H1 (cell line): ENCODE measurements around the gene RPAP3. TPM values are rescaled to one million over a fixed set of nuclear protein-coding genes. Genes with fewer than 3 reads are reported as not detected.

Experiments used
- CTCF ChIA-PET: fragments of 300-600 bp; sonication (Branson Sonifier 250); formaldehyde crosslinking; loops from one replicate; lab custom pipeline; 2021; ENCODE audit not compliant: partially characterized antibody; lab: Charles Lee
- POLR2A ChIA-PET: fragments of 300-600 bp; sonication (Branson Sonifier 250); formaldehyde crosslinking; loops from one replicate; lab custom pipeline; 2021; ENCODE audit warnings: inconsistent platforms; ENCODE audit not compliant: partially characterized antibody; lab: Charles Lee
- DNase-seq, 2 experiments: peaks; one replicate each; pipeline versions ENCODE4 v3.0.0 to v3.0.0-alpha.2; 2010 to 2022; ENCODE audit warnings: low spot score in 2 of 2, low read depth in 1 of 2, mixed read lengths in 1 of 2
- FAIRE-seq: peaks from 2 replicates; lab custom pipeline; 2011; peaks lifted over from hg19 to GRCh38; lab: Jason Lieb, UNC
- H2AFZ ChIP-seq: 2 replicates; pipeline ENCODE4 v1.8.1; 2012; ENCODE audit warnings: low read length, inconsistent platforms
- H2AK5ac ChIP-seq: 2 replicates; pipeline ENCODE4 v1.6.1; 2013; ENCODE audit warnings: low read depth, low read length
- H2BK120ac ChIP-seq: replicated peaks from 2 replicates; pipeline ENCODE3; 2013; ENCODE audit warnings: low read depth, low read length, inconsistent platforms
- H2BK12ac ChIP-seq: 2 replicates; pipeline ENCODE4 v1.6.1; 2013; ENCODE audit warnings: low read depth, low read length
- H2BK15ac ChIP-seq: 2 replicates; pipeline ENCODE4 v1.6.1; 2013; ENCODE audit warnings: low read length
- H2BK20ac ChIP-seq: 2 replicates; pipeline ENCODE4 v1.6.1; 2013; ENCODE audit warnings: low read length
- H2BK5ac ChIP-seq: 2 replicates; pipeline ENCODE4 v1.6.1; 2013; ENCODE audit warnings: low read depth, low read length
- H3K14ac ChIP-seq: 2 replicates; pipeline ENCODE4 v1.6.1; 2013; ENCODE audit warnings: inconsistent platforms; ENCODE audit not compliant: insufficient read length
- H3K18ac ChIP-seq: 2 replicates; pipeline ENCODE4 v1.6.1; 2013; ENCODE audit warnings: low read length; ENCODE audit errors: extremely low read depth
- H3K23ac ChIP-seq: 2 replicates; pipeline ENCODE4 v1.6.1; 2013; ENCODE audit warnings: inconsistent platforms; ENCODE audit not compliant: insufficient read length
- H3K23me2 ChIP-seq: 2 replicates; pipeline ENCODE4 v1.6.1; 2013; ENCODE audit warnings: low read depth, low read length
- H3K27ac ChIP-seq: 2 replicates; pipeline ENCODE4 v1.6.1; 2011; ENCODE audit warnings: low read depth, low read length, inconsistent platforms
- H3K27me3 ChIP-seq, 4 experiments: replicated peaks in 1 of 4; 1 replicate in 1 of 4; 2 replicates in 3 of 4; pipeline versions ENCODE4 v1.6.1 to v1.8.1; 2011 to 2013; ENCODE audit warnings: low read length in 3 of 4, mild to moderate bottlenecking in 3 of 4, inconsistent platforms in 2 of 4, mixed read lengths in 2 of 4, moderate library complexity in 1 of 4; ENCODE audit not compliant: control insufficient read depth in 3 of 4, insufficient read depth in 3 of 4; ENCODE audit errors: extremely low read depth in 1 of 4
- H3K36me3 ChIP-seq, 4 experiments: 2 replicates each; pipeline versions ENCODE4 v1.6.1 to v1.8.1; 2011 to 2013; ENCODE audit warnings: mild to moderate bottlenecking in 4 of 4, low read length in 3 of 4, moderate library complexity in 2 of 4, control low read depth in 1 of 4, inconsistent platforms in 1 of 4; ENCODE audit not compliant: insufficient read depth in 4 of 4, control insufficient read depth in 2 of 4
- H3K4ac ChIP-seq: replicated peaks from 2 replicates; pipeline ENCODE3; 2013; ENCODE audit warnings: low read length, low read depth, mixed read lengths, inconsistent platforms; ENCODE audit not compliant: insufficient read length
- H3K4me1 ChIP-seq, 4 experiments: replicated peaks in 1 of 4; 1 replicate in 1 of 4; 2 replicates in 3 of 4; pipeline versions ENCODE4 v1.6.1 to v1.8.1; 2011 to 2013; ENCODE audit warnings: low read length in 3 of 4, inconsistent platforms in 2 of 4, mixed read lengths in 1 of 4; ENCODE audit not compliant: insufficient read depth in 4 of 4, control insufficient read depth in 3 of 4
- H3K4me2 ChIP-seq, 2 experiments: 2 replicates each; pipeline versions ENCODE4 v1.6.1 to v1.8.1; 2011 to 2013; ENCODE audit warnings: low read depth in 2 of 2, low read length in 2 of 2, control low read depth in 1 of 2, inconsistent platforms in 1 of 2, mild to moderate bottlenecking in 1 of 2; ENCODE audit not compliant: insufficient read depth in 1 of 2
- H3K4me3 ChIP-seq, 4 experiments: fragments of 200-600, 300-600 bp in 1 of 4; sonication (generic), shearing (Covaris generic), sonication (Bioruptor Twin) in 1 of 4; 2 replicates each; pipeline versions ENCODE4 v1.5.1 to v1.8.1; 2011 to 2016; ENCODE audit warnings: low read length in 4 of 4, low read depth in 3 of 4, control low read depth in 2 of 4, inconsistent platforms in 2 of 4, mild to moderate bottlenecking in 2 of 4, mixed read lengths in 1 of 4, moderate library complexity in 1 of 4; ENCODE audit not compliant: insufficient read depth in 2 of 4; ENCODE audit errors: extremely low read depth in 1 of 4
- H3K56ac ChIP-seq: replicated peaks from 2 replicates; pipeline ENCODE3; 2013; ENCODE audit warnings: low read depth, mild to moderate bottlenecking, mixed read lengths, low read length, inconsistent platforms; ENCODE audit not compliant: insufficient read length
- H3K79me1 ChIP-seq: 2 replicates; pipeline ENCODE4 v1.6.1; 2013; ENCODE audit warnings: low read depth, low read length, control low read depth
- H3K79me2 ChIP-seq, 2 experiments: 2 replicates each; pipeline versions ENCODE4 v1.6.1 to v1.8.1; 2012 to 2013; ENCODE audit warnings: low read length in 2 of 2, mild to moderate bottlenecking in 2 of 2, inconsistent platforms in 1 of 2; ENCODE audit not compliant: insufficient read depth in 2 of 2, control insufficient read depth in 1 of 2
- H3K9ac ChIP-seq, 4 experiments: replicated peaks in 1 of 4; 1 replicate in 1 of 4; 2 replicates in 3 of 4; pipeline versions ENCODE4 v1.6.1 to v1.8.1; 2011 to 2013; ENCODE audit warnings: low read depth in 3 of 4, low read length in 3 of 4, control low read depth in 2 of 4, mild to moderate bottlenecking in 2 of 4, moderate library complexity in 2 of 4, inconsistent platforms in 1 of 4; ENCODE audit errors: extremely low read depth in 1 of 4
- H3K9me3 ChIP-seq, 2 experiments: 2 replicates each; pipeline versions ENCODE4 v1.6.1 to v1.8.1; 2012 to 2013; ENCODE audit warnings: mild to moderate bottlenecking in 2 of 2, moderate library complexity in 2 of 2, control low read depth in 1 of 2, inconsistent platforms in 1 of 2, low read depth in 1 of 2, low read length in 1 of 2, mixed read lengths in 1 of 2; ENCODE audit not compliant: insufficient read depth in 2 of 2
- H4K20me1 ChIP-seq, 2 experiments: replicated peaks in 1 of 2; 2 replicates each; pipeline versions ENCODE3 to v1.8.1; 2011 to 2013; ENCODE audit warnings: inconsistent platforms in 2 of 2, low read length in 2 of 2, mild to moderate bottlenecking in 1 of 2; ENCODE audit not compliant: insufficient read depth in 2 of 2, control insufficient read depth in 1 of 2
- H4K5ac ChIP-seq: 2 replicates; pipeline ENCODE4 v1.6.1; 2013; ENCODE audit warnings: low read length, low read depth, mixed read lengths, inconsistent platforms; ENCODE audit not compliant: insufficient read length
- H4K8ac ChIP-seq: 2 replicates; pipeline ENCODE4 v1.8.0; 2013; ENCODE audit warnings: mild to moderate bottlenecking, moderate library complexity, low read length, inconsistent platforms; ENCODE audit not compliant: insufficient read depth; ENCODE audit errors: extremely low read depth
- H4K91ac ChIP-seq: replicated peaks from 2 replicates; pipeline ENCODE3; 2013; ENCODE audit warnings: low read length, mixed read lengths, inconsistent platforms; ENCODE audit not compliant: insufficient read length
- BRCA1 ChIP-seq: IDR thresholded peaks from 2 replicates; pipeline ENCODE4 v1.6.1; 2012; ENCODE audit warnings: low read depth, low read length, improper control_type of control experiment
- CREB1 ChIP-seq: IDR thresholded peaks from 2 replicates; pipeline ENCODE4 v1.6.1; 2012; ENCODE audit warnings: inconsistent platforms
- FOSL1 ChIP-seq: IDR thresholded peaks from 2 replicates; pipeline ENCODE4 v1.6.1; 2011; ENCODE audit warnings: mild to moderate bottlenecking, low read depth, low read length, moderate library complexity; ENCODE audit not compliant: insufficient read depth
- JUN ChIP-seq: IDR thresholded peaks from 2 replicates; pipeline ENCODE4 v1.6.1; 2011; ENCODE audit warnings: low read depth, mild to moderate bottlenecking, improper control_type of control experiment, low read length
- KDM5A ChIP-seq: fragments of 200-600 bp; IDR thresholded peaks from 2 replicates; pipeline ENCODE4 v1.7.1; 2012; ENCODE audit warnings: mild to moderate bottlenecking, low read length, inconsistent platforms, mixed read lengths
- NANOG ChIP-seq: IDR thresholded peaks from 2 replicates; pipeline ENCODE4 v1.6.1; 2011; ENCODE audit warnings: low read length, low read depth, mild to moderate bottlenecking, inconsistent platforms; ENCODE audit not compliant: insufficient read depth, poor library complexity, severe bottlenecking
- NRF1 ChIP-seq: IDR thresholded peaks from 2 replicates; pipeline ENCODE4 v1.6.1; 2011; ENCODE audit warnings: mild to moderate bottlenecking, low read depth, low read length, improper control_type of control experiment
- SP1 ChIP-seq: IDR thresholded peaks from 2 replicates; pipeline ENCODE4 v1.6.1; 2011; ENCODE audit warnings: low read depth, low read length
- TAF7 ChIP-seq: optimal IDR thresholded peaks from 2 replicates; pipeline ENCODE3; 2011; ENCODE audit warnings: low read depth, mild to moderate bottlenecking, inconsistent platforms, low read length, moderate library complexity, borderline replicate concordance
- TEAD4 ChIP-seq: IDR thresholded peaks from 2 replicates; pipeline ENCODE4 v1.6.1; 2012; ENCODE audit warnings: low read depth, low read length, inconsistent platforms, mixed read lengths
- YY1 ChIP-seq: IDR thresholded peaks from 2 replicates; pipeline ENCODE4 v1.6.1; 2011; ENCODE audit warnings: low read depth, mild to moderate bottlenecking, low read length
- WGBS, 2 experiments: shearing (Covaris generic) in 1 of 2; methylation state at CpG; one replicate each; pipeline versions ENCODE4 v1.1.6 to v1.1.7; 2013 to 2015; ENCODE audit warnings: low lambda C conversion rate in 2 of 2, mixed read lengths in 2 of 2, inconsistent platforms in 1 of 2, low coverage in 1 of 2, missing lambda C conversion rate in 1 of 2; ENCODE audit not compliant: insufficient replicate concordance in 2 of 2, insufficient coverage in 1 of 2, insufficient read length in 1 of 2; ENCODE audit errors: extremely low coverage in 1 of 2, missing lambda C conversion rate in 1 of 2; 5-methylcytosine and 5-hydroxymethylcytosine counted together
- polyA plus RNA-seq, 7 experiments: library from polyadenylated mRNA; depleted of rRNA in 3 of 7; stranded (reverse) in 5 of 7; unstranded in 2 of 7; fragments of >200 nt in 5 of 7; fragments of 200-250 nt in 2 of 7; gene quantifications; 1 replicate in 5 of 7; 2 replicates in 1 of 7; 4 replicates in 1 of 7; pipeline versions ENCODE4 v1.2.1 to v1.2.3, GENCODE V29; 2011 to 2013; ENCODE audit warnings: missing spikeins in 2 of 7, mixed read lengths in 2 of 7
- total RNA-seq: library from RNA; stranded (reverse); fragmentation: NEBNext Ultra II Directional; extraction: Animal tissue kit (Norgen Biotek cat#: 25700); gene quantifications from 2 replicates; pipeline ENCODE4 v1.2.1, GENCODE V29; 2021
- TF ChIP-seq, protein P1 (sequence below), 3 experiments: IDR thresholded peaks; 1 replicate in 2 of 3; 2 replicates in 1 of 3; pipeline versions ENCODE4 v1.5.1 to v1.6.1; 2011; ENCODE audit warnings: low read length in 3 of 3, mild to moderate bottlenecking in 3 of 3, inconsistent platforms in 2 of 3, low read depth in 1 of 3, moderate library complexity in 1 of 3; ENCODE audit not compliant: insufficient read depth in 1 of 3; ENCODE audit errors: control extremely low read depth in 1 of 3

RPAP3 gene
- total and polyA plus RNA-seq, 2 of the 8 experiments (the other 6 are each of a cell fraction or from before 2014, with no cell fraction given) = 6.4 to 60.5 TPM

- Histone ChIP-seq H2BK12ac (no peak overlapping the region), H3K79me1 (no peaks in the 10 kb centered on the region), H3K36me3 (no peaks in the 10 kb centered on the region), H3K56ac (no peak overlapping the region), H2AK5ac (no peak overlapping the region), H2BK5ac (no peak overlapping the region), H3K23me2 (no peaks in the 10 kb centered on the region), H2BK15ac (no peak overlapping the region), H3K18ac (no peak overlapping the region), H2BK20ac (no peak overlapping the region), H4K5ac (no peak overlapping the region), H4K8ac (peak overlapping the region; percentile 74), H3K14ac (no peak overlapping the region), H3K9me3 (no peaks in the 10 kb centered on the region), H3K4me3 (no peak overlapping the region), H4K20me1 (no peaks in the 10 kb centered on the region), H3K4ac (no peak overlapping the region), H2AFZ (no peak overlapping the region), H4K91ac (peak overlapping the region; percentile 46), H2BK120ac (no peak overlapping the region), H3K9ac (no peak overlapping the region), H3K4me1 (peaks cover 6 to 13% (median 7%) of the 10 kb centered on the region in 4 experiments), H3K79me2 (no peaks in the 10 kb centered on the region), H3K4me2 (no peak overlapping the region), H3K27me3 (no peaks in the 10 kb centered on the region), H3K23ac (no peak overlapping the region), H3K27ac (no peak overlapping the region)
- FAIRE-seq (no peak), DNase-seq (no peak)
- ChIA-PET POLR2A (interaction anchor here (0.6 to 1.5 kb wide), 4 partner anchors 8 to 31 kb away, joined by 3 to 6 read pairs (median 3); no protein-coding TSS in a partner anchor), CTCF (interaction anchor here (0.9 to 64.6 kb wide), 9 partner anchors 1 to 88 kb away, joined by 3 to 2442 read pairs (median 4); partner anchors contain the start of genes ENDOU, RAPGEF3 and SLC48A1)
- 94% methylated on average over 17 of the region's 19 CpGs; no CpG with 5 or more reads in 1 of the 2 experiments for WGBS, 2 experiments
- TF ChIP-seq FOSL1 (no peak), CREB1 (no peak), JUN (no peak), KDM5A (no peak), BRCA1 (no peak), TAF7 (no peak), NRF1 (no peak), TEAD4 (no peak), SP1 (no peak), YY1 (no peak), NANOG (no peak)
- TF ChIP-seq, protein P1, sequence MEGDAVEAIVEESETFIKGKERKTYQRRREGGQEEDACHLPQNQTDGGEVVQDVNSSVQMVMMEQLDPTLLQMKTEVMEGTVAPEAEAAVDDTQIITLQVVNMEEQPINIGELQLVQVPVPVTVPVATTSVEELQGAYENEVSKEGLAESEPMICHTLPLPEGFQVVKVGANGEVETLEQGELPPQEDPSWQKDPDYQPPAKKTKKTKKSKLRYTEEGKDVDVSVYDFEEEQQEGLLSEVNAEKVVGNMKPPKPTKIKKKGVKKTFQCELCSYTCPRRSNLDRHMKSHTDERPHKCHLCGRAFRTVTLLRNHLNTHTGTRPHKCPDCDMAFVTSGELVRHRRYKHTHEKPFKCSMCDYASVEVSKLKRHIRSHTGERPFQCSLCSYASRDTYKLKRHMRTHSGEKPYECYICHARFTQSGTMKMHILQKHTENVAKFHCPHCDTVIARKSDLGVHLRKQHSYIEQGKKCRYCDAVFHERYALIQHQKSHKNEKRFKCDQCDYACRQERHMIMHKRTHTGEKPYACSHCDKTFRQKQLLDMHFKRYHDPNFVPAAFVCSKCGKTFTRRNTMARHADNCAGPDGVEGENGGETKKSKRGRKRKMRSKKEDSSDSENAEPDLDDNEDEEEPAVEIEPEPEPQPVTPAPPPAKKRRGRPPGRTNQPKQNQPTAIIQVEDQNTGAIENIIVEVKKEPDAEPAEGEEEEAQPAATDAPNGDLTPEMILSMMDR (IDR thresholded peaks at IDR 0.05; ENCODE audit: control extremely low read depth in 1 of 3, insufficient read depth in 1 of 3, low read depth in 1 of 3, low read length in 3 of 3) = no peak
These were observed 45.2 kb upstream of the RPAP3 start for GRCh38 chr12:47750916-47751470.
